ENCODE data around the gene RANBP10.
A peak's percentile ranks its signal among the peaks of the same experiment; 100 is the strongest.

RANBP10 gene

GRCh38 chr16:67825906-67826305, 19.5 kb upstream of the RANBP10 start:
- no peak for DNase-seq

DNA sequence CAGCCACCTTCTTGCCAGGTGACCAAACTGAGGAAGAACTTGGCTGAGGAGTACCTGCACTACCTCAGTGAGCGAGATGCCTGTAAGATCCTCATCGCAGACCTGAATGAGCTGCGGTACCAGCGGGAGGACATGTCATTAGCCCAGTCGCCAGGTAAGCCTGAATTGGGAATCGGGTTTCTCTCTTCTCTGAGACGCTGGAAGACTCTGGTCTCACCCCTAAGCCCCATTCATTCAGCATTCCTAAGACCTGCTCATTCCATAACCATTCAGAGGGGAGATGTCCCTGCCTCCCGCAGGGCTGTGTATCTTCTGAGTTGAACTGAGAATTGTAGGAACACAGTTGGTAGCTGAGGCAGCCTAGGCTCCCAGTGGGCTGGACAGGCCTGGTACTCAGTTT, 18.8 kb upstream of the RANBP10 start:
- DNase-seq = no peak

GRCh38 chr16:67822511-67822910, 16.2 kb upstream of the RANBP10 start:
- DNase-seq = no peak

DNA sequence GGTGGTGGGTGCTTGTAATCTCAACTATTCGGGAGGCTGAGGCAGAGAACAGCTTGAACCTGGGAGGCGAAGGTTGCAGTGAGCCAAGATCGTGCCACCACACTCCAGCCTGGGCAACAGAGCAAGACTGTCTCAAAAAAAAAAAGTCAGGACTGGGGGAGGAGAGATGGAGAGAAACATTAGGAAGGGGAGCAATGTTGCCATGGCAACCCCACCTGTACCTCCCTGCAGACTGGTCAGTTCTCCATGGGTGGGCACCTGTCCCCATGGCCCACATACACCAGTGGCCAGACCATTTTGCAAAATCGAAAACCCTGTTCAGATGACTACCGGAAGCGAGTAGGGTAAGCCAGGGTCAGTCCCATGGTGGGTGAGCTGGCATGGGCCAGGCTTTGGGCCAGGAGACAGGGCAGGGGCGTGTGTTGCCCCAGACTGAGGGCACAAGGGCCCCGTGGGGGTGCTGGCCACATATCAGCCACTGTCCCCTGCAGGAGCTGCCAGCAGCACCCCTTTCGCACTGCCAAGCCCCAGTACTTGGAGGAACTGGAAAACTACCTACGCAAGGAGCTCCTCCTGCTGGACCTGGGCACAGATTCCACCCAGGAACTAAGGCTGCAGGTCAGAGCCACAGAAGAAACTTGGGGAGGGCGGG, 14.4 kb upstream of the RANBP10 start:
- DNase-seq = no peak

GRCh38 chr16:67814567-67814966, 8.2 kb upstream of the RANBP10 start:
- DNase-seq = no peak

DNA sequence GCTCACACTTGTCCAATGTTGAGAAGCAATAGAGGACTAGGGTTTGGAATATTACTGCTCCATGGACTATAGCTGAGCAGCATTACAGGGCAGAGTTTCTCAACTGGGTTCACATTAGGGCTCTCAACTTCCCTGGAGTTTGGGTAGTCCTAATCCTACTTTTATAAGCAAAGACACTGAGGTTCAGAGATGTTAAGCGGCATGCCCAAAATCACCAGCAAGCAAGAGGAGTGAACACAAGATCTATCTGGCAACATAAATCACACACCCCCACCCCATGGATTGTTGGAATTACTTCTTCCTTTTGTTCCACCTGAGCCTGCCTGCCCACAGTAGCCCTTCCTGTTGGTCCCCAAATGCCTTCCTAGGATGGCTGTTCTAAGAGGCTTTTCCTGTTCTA, 5.5 kb upstream of the RANBP10 start:
- DNase-seq = no peak

DNA sequence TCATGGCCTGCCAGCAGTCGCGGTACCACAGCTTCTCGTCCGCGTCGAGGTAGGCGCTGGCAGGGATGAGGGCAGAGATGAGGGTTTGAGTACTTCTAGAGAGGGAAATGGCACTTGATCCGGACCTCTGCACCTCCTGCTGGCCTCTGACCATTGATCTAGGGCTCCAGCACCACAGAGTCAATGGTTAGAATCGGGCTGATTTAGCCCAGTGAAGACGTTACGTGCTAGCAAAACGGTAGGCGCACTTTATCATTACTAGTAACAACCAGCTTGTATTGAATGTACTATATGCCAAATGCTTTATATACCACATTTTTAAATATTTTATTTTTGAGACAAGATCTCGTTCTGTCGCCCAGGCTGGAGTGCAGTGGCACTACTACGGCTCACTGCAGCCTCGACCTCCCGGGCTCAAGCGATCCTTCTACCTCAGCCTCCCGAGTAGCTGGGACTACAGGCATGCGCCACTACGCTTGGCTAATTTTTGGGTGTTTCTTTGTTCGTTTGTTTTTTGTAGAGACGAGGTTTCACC, 855 bp upstream of the RANBP10 start:
- DNase-seq = no peak

- no peak for DNase-seq
Measured at GRCh38 chr16:67805718-67806427, 487 bp downstream of the RANBP10 start.

GRCh38 chr16:67804853-67805542, 1.4 kb downstream of the RANBP10 start:
- DNase-seq = no peak

GRCh38 chr16:67803894-67804293, 2.5 kb downstream of the RANBP10 start:
- DNase-seq = no peak

- DNase-seq = no peak
Measured at GRCh38 chr16:67801883-67802282, 4.5 kb downstream of the RANBP10 start.

- no peak for DNase-seq
Measured at GRCh38 chr16:67801241-67801640, 5.1 kb downstream of the RANBP10 start.

GRCh38 chr16:67800338-67800926, 5.9 kb downstream of the RANBP10 start:
- no peak for DNase-seq

- DNase-seq = no peak
Measured at GRCh38 chr16:67796099-67796718, 10.2 kb downstream of the RANBP10 start.

GRCh38 chr16:67790071-67790470, 16.3 kb downstream of the RANBP10 start:
- DNase-seq = no peak

- no peak for DNase-seq
Measured at GRCh38 chr16:67786491-67786890, 19.9 kb downstream of the RANBP10 start.

DNA sequence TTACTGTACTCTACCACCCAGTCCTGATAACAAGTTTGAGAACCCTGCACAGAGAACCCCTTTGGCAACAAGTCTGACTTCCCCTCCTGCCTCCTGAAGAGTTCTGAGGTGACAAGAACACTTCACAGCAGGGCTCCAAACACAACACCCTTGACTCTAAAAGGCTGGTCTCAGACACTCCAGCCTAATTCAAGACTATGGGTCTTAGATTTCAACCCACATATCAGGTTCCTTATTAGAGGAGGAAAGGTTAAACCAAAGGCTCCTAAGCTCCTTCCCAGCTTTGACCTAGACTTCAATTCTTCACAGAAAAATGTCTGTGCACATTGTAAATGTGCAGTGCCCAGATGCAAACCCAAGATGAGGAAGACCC, 23.0 kb downstream of the RANBP10 start:
- no peak for DNase-seq

- peak; percentile 5 for DNase-seq
Measured at GRCh38 chr16:67782567-67783352, 23.6 kb downstream of the RANBP10 start.

GRCh38 chr16:67781565-67781921, 24.8 kb downstream of the RANBP10 start:
- DNase-seq = no peak

DNA sequence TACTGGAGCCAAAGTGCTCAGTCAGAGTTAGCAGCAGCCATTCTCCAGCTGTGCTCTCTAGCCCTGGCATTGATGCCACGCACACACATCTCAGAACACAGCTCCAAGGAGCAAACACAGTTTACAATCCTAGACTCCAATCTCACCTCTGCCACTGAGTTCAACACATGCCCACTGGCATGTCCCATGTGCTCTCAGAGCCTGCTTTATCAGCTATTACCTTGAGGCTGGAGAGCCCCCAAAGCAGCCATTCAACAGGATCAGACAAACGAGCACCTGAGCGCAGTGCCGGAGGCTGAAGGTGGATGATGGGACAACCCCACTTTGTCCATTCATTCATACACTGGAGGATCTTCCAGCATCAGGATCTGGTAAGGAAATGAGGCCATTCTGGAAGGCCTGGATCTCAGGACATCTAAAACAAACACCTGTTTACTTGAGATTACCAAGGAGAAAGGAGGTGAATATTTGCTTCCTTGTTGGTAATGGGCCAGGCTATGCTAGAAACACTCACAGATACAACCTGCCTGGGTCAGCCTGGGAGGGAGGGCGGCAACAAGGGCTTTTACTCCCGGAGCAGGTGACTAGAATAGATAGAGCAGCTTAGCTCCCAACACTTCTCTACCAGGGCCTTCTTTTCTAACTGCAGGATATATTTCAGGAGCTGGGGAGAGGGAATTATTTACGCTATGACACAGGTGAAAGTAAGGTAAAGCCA, 25.4 kb downstream of the RANBP10 start:
- DNase-seq = no peak

GRCh38 chr16:67779256-67780014, 26.9 kb downstream of the RANBP10 start:
- DNase-seq = no peak

Data from NCI-H345 (cell line).